Stomach (tissue), 4 donors: Measurements from ENCODE around the gene CES1.
"Not testable (repeated sequence)": the region's sequence is repeated elsewhere in the genome, so short reads cannot be mapped to it uniquely, and the experiment has no call there.

Experiments
- EP300 ChIP-seq: sonication (generic); formaldehyde crosslinking; IDR thresholded peaks from one replicate; pipeline ENCODE4 v1.6.1; 2017; ENCODE audit warnings: antibody characterized with exemption
- POLR2A ChIP-seq, 4 donors: fragments of 450-650 bp; IDR thresholded peaks; one replicate each; pipeline ENCODE4 v1.6.1; 2016; ENCODE audit warnings: antibody characterized with exemption in 4 of 4, control low read depth in 2 of 4, mild to moderate bottlenecking in 1 of 4, moderate library complexity in 1 of 4
- POLR2AphosphoS5 ChIP-seq, 3 donors: sonication (generic); formaldehyde crosslinking; IDR thresholded peaks; one replicate each; pipeline ENCODE4 v1.6.1; 2016; ENCODE audit warnings: antibody characterized with exemption in 3 of 3
- TF ChIP-seq, protein P1 (sequence below), 7 experiments: fragments of 450-650 bp in 4 of 7; fragments of 200-600 bp in 3 of 7; sonication (generic) in 3 of 7; IDR thresholded peaks; one replicate each; pipeline ENCODE4 v1.5.1; 2016 to 2019; ENCODE audit warnings: antibody characterized with exemption in 7 of 7, control low read depth in 2 of 7, mild to moderate bottlenecking in 1 of 7

DNA sequence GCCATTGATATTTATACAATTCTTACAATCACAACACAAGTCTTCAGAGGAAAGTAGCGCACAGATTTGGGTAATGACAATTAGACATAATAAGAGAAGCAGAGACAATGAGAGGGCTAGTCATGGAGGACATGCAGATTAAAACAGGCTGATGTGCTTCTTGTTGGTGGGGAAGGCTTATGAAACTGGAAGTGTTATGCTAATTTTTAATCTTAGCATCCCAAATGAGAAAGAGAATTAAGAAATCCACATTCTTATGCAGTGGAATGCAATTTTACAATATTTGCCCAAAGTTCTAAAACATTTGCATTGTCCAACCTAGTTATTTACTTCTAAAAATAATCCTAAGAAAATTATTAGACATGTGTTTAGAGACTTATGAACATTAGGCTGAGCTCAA is 24.6 kb downstream of the CES1 start:
- not testable (repeated sequence) for TF ChIP-seq POLR2AphosphoS5 (IDR thresholded peaks at IDR 0.05); EP300; POLR2A (IDR thresholded peaks at IDR 0.05)
- TF ChIP-seq, protein P1, sequence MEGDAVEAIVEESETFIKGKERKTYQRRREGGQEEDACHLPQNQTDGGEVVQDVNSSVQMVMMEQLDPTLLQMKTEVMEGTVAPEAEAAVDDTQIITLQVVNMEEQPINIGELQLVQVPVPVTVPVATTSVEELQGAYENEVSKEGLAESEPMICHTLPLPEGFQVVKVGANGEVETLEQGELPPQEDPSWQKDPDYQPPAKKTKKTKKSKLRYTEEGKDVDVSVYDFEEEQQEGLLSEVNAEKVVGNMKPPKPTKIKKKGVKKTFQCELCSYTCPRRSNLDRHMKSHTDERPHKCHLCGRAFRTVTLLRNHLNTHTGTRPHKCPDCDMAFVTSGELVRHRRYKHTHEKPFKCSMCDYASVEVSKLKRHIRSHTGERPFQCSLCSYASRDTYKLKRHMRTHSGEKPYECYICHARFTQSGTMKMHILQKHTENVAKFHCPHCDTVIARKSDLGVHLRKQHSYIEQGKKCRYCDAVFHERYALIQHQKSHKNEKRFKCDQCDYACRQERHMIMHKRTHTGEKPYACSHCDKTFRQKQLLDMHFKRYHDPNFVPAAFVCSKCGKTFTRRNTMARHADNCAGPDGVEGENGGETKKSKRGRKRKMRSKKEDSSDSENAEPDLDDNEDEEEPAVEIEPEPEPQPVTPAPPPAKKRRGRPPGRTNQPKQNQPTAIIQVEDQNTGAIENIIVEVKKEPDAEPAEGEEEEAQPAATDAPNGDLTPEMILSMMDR (IDR thresholded peaks at IDR 0.05) = not testable (repeated sequence)
